Measurements from ENCODE around the gene BCL2L1.
A peak's percentile ranks its signal among the peaks of the same experiment; 100 is the strongest.

BCL2L1 gene

DNA sequence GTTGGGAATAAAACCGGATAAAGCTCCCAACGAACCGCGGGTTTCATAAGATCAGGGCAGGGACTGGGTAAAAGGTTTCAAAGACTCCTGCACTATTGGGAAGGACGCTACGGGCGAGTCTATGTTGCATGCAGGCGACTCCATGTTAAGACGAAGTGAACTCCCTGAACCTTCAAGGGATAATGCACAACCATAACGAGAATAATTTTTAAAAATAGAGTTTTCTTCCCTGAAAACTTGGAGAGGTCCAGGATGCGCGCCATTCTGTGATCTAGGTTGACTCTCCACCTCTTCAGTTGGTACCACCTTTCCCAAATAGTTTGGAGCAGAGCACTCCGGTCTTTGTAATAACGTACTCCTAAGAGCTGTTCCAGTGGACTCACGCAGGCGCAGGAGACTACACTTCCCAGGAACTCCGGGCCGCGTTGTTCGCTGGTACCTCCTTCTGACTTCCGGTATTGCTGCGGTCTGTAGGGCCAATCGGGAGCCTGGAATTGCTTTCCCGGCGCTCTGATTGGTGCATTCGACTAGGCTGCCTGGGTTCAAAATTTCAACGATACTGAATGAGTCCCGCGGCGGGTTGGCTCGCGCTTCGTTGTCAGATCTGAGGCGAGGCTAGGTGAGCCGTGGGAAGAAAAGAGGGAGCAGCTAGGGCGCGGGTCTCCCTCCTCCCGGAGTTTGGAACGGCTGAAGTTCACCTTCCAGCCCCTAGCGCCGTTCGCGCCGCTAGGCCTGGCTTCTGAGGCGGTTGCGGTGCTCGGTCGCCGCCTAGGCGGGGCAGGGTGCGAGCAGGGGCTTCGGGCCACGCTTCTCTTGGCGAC lies 16.3 kb upstream of the BCL2L1 start, which contains the start of gene TPX2:
Gene TPX2, plus strand, starts transcription at position 562 of the 821 bp plus-strand sequence. CDS start 18,187 bp downstream, outside the sequence.
- no peaks in the 10 kb centered on the region for H3K27me3 ChIP-seq (ENCODE audit: control insufficient read depth in 5 of 5, insufficient read depth in 4 of 5, low read length in 5 of 5)
- H3K4me3 ChIP-seq (ENCODE audit: low read depth in 1 of 5, low read length in 5 of 5), result peak within 1 kb of the TSS; percentile 75 to 92 (median 90)
- peak within 1 kb of the TSS; percentile 86 for H3K27ac ChIP-seq (ENCODE audit: low read depth, low read length)
- H3K9ac ChIP-seq (ENCODE audit: low read length in 5 of 5), result peak within 1 kb of the TSS; percentile 72 to 88 (median 81)
- H3K4me1 ChIP-seq (ENCODE audit: control insufficient read depth in 5 of 5, insufficient read depth in 5 of 5, low read length in 5 of 5), result peaks cover 0 to 19% (median 16%) of the 10 kb centered on the region in 5 donors
- no peaks in the 10 kb centered on the region for H3K36me3 ChIP-seq (ENCODE audit: control insufficient read depth in 5 of 5, insufficient read depth in 5 of 5, low read length in 5 of 5)
- no peaks in the 10 kb centered on the region for H3K9me3 ChIP-seq (ENCODE audit: control insufficient read depth in 5 of 5, low read length in 5 of 5)

GRCh38 chr20:31731321-31731717 lies 8.7 kb upstream of the BCL2L1 start:
- H3K4me1 ChIP-seq (ENCODE audit: control insufficient read depth in 5 of 5, insufficient read depth in 5 of 5, low read length in 5 of 5), result no peaks in the 10 kb centered on the region
- H3K27ac ChIP-seq (ENCODE audit: low read depth, low read length), result no peak overlapping the region
- no peaks in the 10 kb centered on the region for H3K9me3 ChIP-seq (ENCODE audit: control insufficient read depth in 5 of 5, low read length in 5 of 5)
- no peak overlapping the region for H3K9ac ChIP-seq (ENCODE audit: low read length in 5 of 5)
- no peak overlapping the region for H3K4me3 ChIP-seq (ENCODE audit: low read depth in 1 of 5, low read length in 5 of 5)
- no peaks in the 10 kb centered on the region for H3K27me3 ChIP-seq (ENCODE audit: control insufficient read depth in 5 of 5, insufficient read depth in 4 of 5, low read length in 5 of 5)
- H3K36me3 ChIP-seq (ENCODE audit: control insufficient read depth in 5 of 5, insufficient read depth in 5 of 5, low read length in 5 of 5), result no peaks in the 10 kb centered on the region

GRCh38 chr20:31723319-31724078 lies 831 bp upstream of the BCL2L1 start:
- H3K4me3 ChIP-seq (ENCODE audit: low read depth in 1 of 5, low read length in 5 of 5), result peak overlapping the region; percentile 73 to 95 (median 84)
- peak overlapping the region; percentile 73 to 99 (median 95) for H3K9ac ChIP-seq (ENCODE audit: low read length in 5 of 5)
- H3K36me3 ChIP-seq (ENCODE audit: control insufficient read depth in 5 of 5, insufficient read depth in 5 of 5, low read length in 5 of 5), result peaks cover 0 to 26% (median 6%) of the 10 kb centered on the region in 5 donors
- peak overlapping the region; percentile 99 for H3K27ac ChIP-seq (ENCODE audit: low read depth, low read length)
- no peaks in the 10 kb centered on the region for H3K9me3 ChIP-seq (ENCODE audit: control insufficient read depth in 5 of 5, low read length in 5 of 5)
- H3K27me3 ChIP-seq (ENCODE audit: control insufficient read depth in 5 of 5, insufficient read depth in 4 of 5, low read length in 5 of 5), result no peaks in the 10 kb centered on the region
- peaks cover 4 to 49% (median 39%) of the 10 kb centered on the region in 5 donors for H3K4me1 ChIP-seq (ENCODE audit: control insufficient read depth in 5 of 5, insufficient read depth in 5 of 5, low read length in 5 of 5)

DNA sequence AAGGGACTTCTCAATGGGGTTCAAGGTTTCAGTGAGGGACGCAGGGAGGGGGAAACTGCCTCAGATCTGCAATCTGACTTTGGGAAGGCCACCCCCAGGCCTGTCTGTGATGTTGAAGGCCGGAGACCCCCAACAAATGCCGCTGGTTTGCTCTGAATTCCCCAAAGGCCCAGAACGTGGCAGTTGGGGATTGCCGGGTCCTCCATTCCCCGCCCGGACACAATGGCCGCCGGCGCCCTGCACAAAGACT lies 326 bp upstream of the BCL2L1 start:
- Histone ChIP-seq H3K27ac (ENCODE audit: low read depth, low read length) (peak overlapping the region; percentile 99), H3K4me1 (ENCODE audit: control insufficient read depth in 5 of 5, insufficient read depth in 5 of 5, low read length in 5 of 5) (peaks cover 4 to 52% (median 42%) of the 10 kb centered on the region in 5 donors), H3K36me3 (ENCODE audit: control insufficient read depth in 5 of 5, insufficient read depth in 5 of 5, low read length in 5 of 5) (peaks cover 0 to 26% (median 6%) of the 10 kb centered on the region in 5 donors), H3K9me3 (ENCODE audit: control insufficient read depth in 5 of 5, low read length in 5 of 5) (no peaks in the 10 kb centered on the region), H3K4me3 (ENCODE audit: low read depth in 1 of 5, low read length in 5 of 5) (peak overlapping the region; percentile 73 to 95 (median 84)), H3K27me3 (ENCODE audit: control insufficient read depth in 5 of 5, insufficient read depth in 4 of 5, low read length in 5 of 5) (no peaks in the 10 kb centered on the region), H3K9ac (ENCODE audit: low read length in 5 of 5) (peak overlapping the region; percentile 73 to 99 (median 95))

- Histone ChIP-seq H3K4me3 (ENCODE audit: low read depth in 1 of 5, low read length in 5 of 5) (peak overlapping the region; percentile 73 to 95 (median 84)), H3K27ac (ENCODE audit: low read depth, low read length) (peak overlapping the region; percentile 99), H3K4me1 (ENCODE audit: control insufficient read depth in 5 of 5, insufficient read depth in 5 of 5, low read length in 5 of 5) (peaks cover 4 to 66% (median 55%) of the 10 kb centered on the region in 5 donors), H3K27me3 (ENCODE audit: control insufficient read depth in 5 of 5, insufficient read depth in 4 of 5, low read length in 5 of 5) (no peaks in the 10 kb centered on the region), H3K9ac (ENCODE audit: low read length in 5 of 5) (peak overlapping the region; percentile 73 to 99 (median 95)), H3K36me3 (ENCODE audit: control insufficient read depth in 5 of 5, insufficient read depth in 5 of 5, low read length in 5 of 5) (peaks cover 0 to 26% (median 6%) of the 10 kb centered on the region in 5 donors), H3K9me3 (ENCODE audit: control insufficient read depth in 5 of 5, low read length in 5 of 5) (no peaks in the 10 kb centered on the region)
These were observed 1.0 kb downstream of the BCL2L1 start for GRCh38 chr20:31721408-31722256.

- Histone ChIP-seq H3K27me3 (ENCODE audit: control insufficient read depth in 5 of 5, insufficient read depth in 4 of 5, low read length in 5 of 5) (no peaks in the 10 kb centered on the region), H3K27ac (ENCODE audit: low read depth, low read length) (peak overlapping the region; percentile 99), H3K4me3 (ENCODE audit: low read depth in 1 of 5, low read length in 5 of 5) (peak overlapping the region; percentile 73 to 95 (median 84)), H3K36me3 (ENCODE audit: control insufficient read depth in 5 of 5, insufficient read depth in 5 of 5, low read length in 5 of 5) (peaks cover 0 to 26% (median 6%) of the 10 kb centered on the region in 5 donors), H3K9ac (ENCODE audit: low read length in 5 of 5) (peak overlapping the region; percentile 73 to 99 (median 95)), H3K9me3 (ENCODE audit: control insufficient read depth in 5 of 5, low read length in 5 of 5) (no peaks in the 10 kb centered on the region), H3K4me1 (ENCODE audit: control insufficient read depth in 5 of 5, insufficient read depth in 5 of 5, low read length in 5 of 5) (peaks cover 4 to 75% (median 64%) of the 10 kb centered on the region in 5 donors)
These were observed 1.9 kb downstream of the BCL2L1 start for GRCh38 chr20:31720486-31721407.

GRCh38 chr20:31719644-31720485 lies 2.8 kb downstream of the BCL2L1 start:
- H3K4me3 ChIP-seq (ENCODE audit: low read depth in 1 of 5, low read length in 5 of 5), result peak overlapping the region; percentile 73 to 95 (median 84)
- peak overlapping the region; percentile 25 to 99 (median 84) for H3K9ac ChIP-seq (ENCODE audit: low read length in 5 of 5)
- peaks cover 4 to 82% (median 64%) of the 10 kb centered on the region in 5 donors for H3K4me1 ChIP-seq (ENCODE audit: control insufficient read depth in 5 of 5, insufficient read depth in 5 of 5, low read length in 5 of 5)
- no peaks in the 10 kb centered on the region for H3K27me3 ChIP-seq (ENCODE audit: control insufficient read depth in 5 of 5, insufficient read depth in 4 of 5, low read length in 5 of 5)
- H3K27ac ChIP-seq (ENCODE audit: low read depth, low read length), result peak overlapping the region; percentile 99
- no peaks in the 10 kb centered on the region for H3K9me3 ChIP-seq (ENCODE audit: control insufficient read depth in 5 of 5, low read length in 5 of 5)
- H3K36me3 ChIP-seq (ENCODE audit: control insufficient read depth in 5 of 5, insufficient read depth in 5 of 5, low read length in 5 of 5), result peaks cover 0 to 29% (median 6%) of the 10 kb centered on the region in 5 donors

- H3K27me3 ChIP-seq (ENCODE audit: control insufficient read depth in 5 of 5, insufficient read depth in 4 of 5, low read length in 5 of 5), result no peaks in the 10 kb centered on the region
- peak overlapping the region; percentile 99 for H3K27ac ChIP-seq (ENCODE audit: low read depth, low read length)
- peaks cover 5 to 89% (median 71%) of the 10 kb centered on the region in 5 donors for H3K4me1 ChIP-seq (ENCODE audit: control insufficient read depth in 5 of 5, insufficient read depth in 5 of 5, low read length in 5 of 5)
- H3K36me3 ChIP-seq (ENCODE audit: control insufficient read depth in 5 of 5, insufficient read depth in 5 of 5, low read length in 5 of 5), result peaks cover 2 to 37% (median 6%) of the 10 kb centered on the region in 5 donors
- H3K9me3 ChIP-seq (ENCODE audit: control insufficient read depth in 5 of 5, low read length in 5 of 5), result no peaks in the 10 kb centered on the region
- H3K4me3 ChIP-seq (ENCODE audit: low read depth in 1 of 5, low read length in 5 of 5), result peak overlapping the region; percentile 73 to 95 (median 84)
- peak overlapping the region in 4 of 5 donors; percentile 25 to 99 (median 74) for H3K9ac ChIP-seq (ENCODE audit: low read length in 5 of 5)
These were observed 3.6 kb downstream of the BCL2L1 start for GRCh38 chr20:31718952-31719643.

Measured in subcutaneous abdominal adipose tissue (tissue), 5 donors.